HEK293 (cell line): Measurements from ENCODE around the gene GPR39.

Experiments
- CTCF ChIA-PET: fragments of 350-600 bp; formaldehyde crosslinking; extraction: SDS; loops from one replicate; lab custom pipeline; 2021; ENCODE audit warnings: antibody characterized with exemption; lab: Yijun Ruan, JAX
- POLR2A ChIA-PET: fragments of 300-600 bp; formaldehyde crosslinking; extraction: SDS; loops from one replicate; lab custom pipeline; 2020; ENCODE audit warnings: antibody characterized with exemption, inconsistent platforms; lab: Yijun Ruan, JAX
- H3K27ac ChIP-seq: fragments of 200-500 bp; sonication (Bioruptor generic); 2 replicates; pipeline ENCODE4 v1.5.1; 2014; ENCODE audit warnings: low read depth, low read length, control low read depth, inconsistent platforms; ENCODE audit errors: extremely low read depth
- H3K36me3 ChIP-seq, 2 experiments: fragments of 200-500 bp in 1 of 2; sonication (Bioruptor generic) in 1 of 2; 1 replicate in 1 of 2; 2 replicates in 1 of 2; pipeline ENCODE4 v1.5.1; 2014 to 2017; ENCODE audit warnings: inconsistent platforms in 2 of 2, low read length in 2 of 2; ENCODE audit not compliant: control insufficient read depth in 2 of 2, insufficient read depth in 1 of 2
- H3K4me1 ChIP-seq: fragments of 200-500 bp; sonication (Bioruptor generic); 2 replicates; pipeline ENCODE4 v1.5.1; 2014; ENCODE audit warnings: mild to moderate bottlenecking, low read length, inconsistent platforms; ENCODE audit not compliant: control insufficient read depth, insufficient read depth
- H3K4me3 ChIP-seq: 2 replicates; pipeline ENCODE4 v1.5.1; 2011; ENCODE audit warnings: low read depth, mild to moderate bottlenecking, control low read depth, low read length, moderate library complexity
- H3K9me3 ChIP-seq: fragments of 200-500 bp; sonication (Bioruptor generic); 2 replicates; pipeline ENCODE4 v1.5.1; 2014; ENCODE audit warnings: low read depth, low read length, inconsistent platforms; ENCODE audit not compliant: control insufficient read depth, insufficient read depth
- KLF10 ChIP-seq: fragments of 450-650 bp; IDR thresholded peaks from 2 replicates; pipeline ENCODE4 v1.5.1; 2018; ENCODE audit warnings: missing biosample characterization, mild to moderate bottlenecking, missing genetic modification characterization
- ZBTB1 ChIP-seq: fragments of 450-650 bp; formaldehyde crosslinking; IDR thresholded peaks from 2 replicates; pipeline ENCODE4 v1.5.1; 2016; ENCODE audit warnings: missing biosample characterization, missing genetic modification characterization
- ZFP37 ChIP-seq: fragments of 450-650 bp; formaldehyde crosslinking; IDR thresholded peaks from 2 replicates; pipeline ENCODE4 v1.5.1; 2016; ENCODE audit warnings: missing biosample characterization, missing genetic modification characterization
- ZNF146 ChIP-seq: fragments of 450-650 bp; formaldehyde crosslinking; IDR thresholded peaks from 2 replicates; pipeline ENCODE4 v1.5.1; 2016; ENCODE audit warnings: missing biosample characterization, missing genetic modification characterization
- ZNF18 ChIP-seq: fragments of 450-650 bp; formaldehyde crosslinking; IDR thresholded peaks from 2 replicates; pipeline ENCODE4 v1.5.1; 2016; ENCODE audit warnings: missing biosample characterization, missing genetic modification characterization
- ZNF184 ChIP-seq: fragments of 450-650 bp; IDR thresholded peaks from 2 replicates; pipeline ENCODE4 v1.5.1; 2018; ENCODE audit warnings: missing biosample characterization, mild to moderate bottlenecking, missing genetic modification characterization
- ZNF19 ChIP-seq: fragments of 450-650 bp; formaldehyde crosslinking; IDR thresholded peaks from 2 replicates; pipeline ENCODE4; 2016; ENCODE audit warnings: missing biosample characterization, missing genetic modification characterization, low read depth
- ZNF416 ChIP-seq: fragments of 450-650 bp; formaldehyde crosslinking; IDR thresholded peaks from 2 replicates; pipeline ENCODE4 v1.5.1; 2016; ENCODE audit warnings: missing biosample characterization, missing genetic modification characterization
- ZNF433 ChIP-seq: fragments of 450-650 bp; formaldehyde crosslinking; IDR thresholded peaks from 2 replicates; pipeline ENCODE4 v1.5.1; 2016; ENCODE audit warnings: missing biosample characterization, missing genetic modification characterization, low read depth
- ZNF473 ChIP-seq: fragments of 450-650 bp; formaldehyde crosslinking; IDR thresholded peaks from 2 replicates; pipeline ENCODE4 v1.5.1; 2017; ENCODE audit warnings: missing biosample characterization, missing genetic modification characterization
- ZNF48 ChIP-seq: fragments of 450-650 bp; formaldehyde crosslinking; IDR thresholded peaks from 2 replicates; pipeline ENCODE4 v1.5.1; 2016; ENCODE audit warnings: missing biosample characterization, missing genetic modification characterization
- ZNF488 ChIP-seq: fragments of 450-650 bp; formaldehyde crosslinking; IDR thresholded peaks from 2 replicates; pipeline ENCODE4 v1.5.1; 2016; ENCODE audit warnings: missing biosample characterization, missing genetic modification characterization
- ZNF549 ChIP-seq: fragments of 450-650 bp; IDR thresholded peaks from 2 replicates; pipeline ENCODE4 v1.5.1; 2018; ENCODE audit warnings: missing biosample characterization, missing genetic modification characterization, mild to moderate bottlenecking, inconsistent platforms, moderate library complexity
- ZNF580 ChIP-seq: fragments of 450-650 bp; formaldehyde crosslinking; IDR thresholded peaks from 2 replicates; pipeline ENCODE4 v1.5.1; 2016; ENCODE audit warnings: missing biosample characterization, missing genetic modification characterization
- ZNF600 ChIP-seq: fragments of 450-650 bp; formaldehyde crosslinking; IDR thresholded peaks from 2 replicates; pipeline ENCODE4 v1.5.1; 2016; ENCODE audit warnings: missing biosample characterization, missing genetic modification characterization
- ZNF639 ChIP-seq: fragments of 450-650 bp; formaldehyde crosslinking; IDR thresholded peaks from 2 replicates; pipeline ENCODE4 v1.5.1; 2016; ENCODE audit warnings: missing biosample characterization, missing genetic modification characterization
- ZNF692 ChIP-seq: fragments of 450-650 bp; formaldehyde crosslinking; IDR thresholded peaks from 2 replicates; pipeline ENCODE4 v1.5.1; 2016; ENCODE audit warnings: missing biosample characterization, missing genetic modification characterization
- ZNF76 ChIP-seq: fragments of 450-650 bp; formaldehyde crosslinking; IDR thresholded peaks from 2 replicates; pipeline ENCODE4; 2016; ENCODE audit warnings: low read depth, missing biosample characterization, missing genetic modification characterization, borderline replicate concordance
- ZSCAN23 ChIP-seq: fragments of 450-650 bp; formaldehyde crosslinking; IDR thresholded peaks from 2 replicates; pipeline ENCODE4 v1.5.1; 2016; ENCODE audit warnings: missing biosample characterization, missing genetic modification characterization
- ZSCAN30 ChIP-seq: fragments of 450-650 bp; IDR thresholded peaks from 2 replicates; pipeline ENCODE4 v1.5.1; 2018; ENCODE audit warnings: missing biosample characterization, mild to moderate bottlenecking, missing genetic modification characterization, moderate library complexity
- TF ChIP-seq, protein P1 (sequence below): fragments of 450-650 bp; formaldehyde crosslinking; IDR thresholded peaks from 2 replicates; pipeline ENCODE4 v1.5.1; 2016; ENCODE audit warnings: missing biosample characterization, missing genetic modification characterization
- TF ChIP-seq, protein P2 (sequence below): fragments of 450-650 bp; formaldehyde crosslinking; IDR thresholded peaks from 2 replicates; pipeline ENCODE4 v1.5.1; 2016; ENCODE audit warnings: missing biosample characterization, missing genetic modification characterization

GPR39 gene

DNA sequence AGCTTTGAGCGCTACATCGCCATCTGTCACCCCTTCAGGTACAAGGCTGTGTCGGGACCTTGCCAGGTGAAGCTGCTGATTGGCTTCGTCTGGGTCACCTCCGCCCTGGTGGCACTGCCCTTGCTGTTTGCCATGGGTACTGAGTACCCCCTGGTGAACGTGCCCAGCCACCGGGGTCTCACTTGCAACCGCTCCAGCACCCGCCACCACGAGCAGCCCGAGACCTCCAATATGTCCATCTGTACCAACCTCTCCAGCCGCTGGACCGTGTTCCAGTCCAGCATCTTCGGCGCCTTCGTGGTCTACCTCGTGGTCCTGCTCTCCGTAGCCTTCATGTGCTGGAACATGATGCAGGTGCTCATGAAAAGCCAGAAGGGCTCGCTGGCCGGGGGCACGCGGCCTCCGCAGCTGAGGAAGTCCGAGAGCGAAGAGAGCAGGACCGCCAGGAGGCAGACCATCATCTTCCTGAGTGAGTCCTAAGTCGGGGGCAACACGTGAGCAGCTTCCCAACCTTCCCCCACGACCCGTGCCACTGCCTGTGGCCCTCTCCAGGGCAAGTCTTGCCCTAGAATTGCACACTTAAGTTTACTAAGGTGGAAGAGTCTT is 928 bp downstream of the GPR39 start:
- peaks cover 10% of the 10 kb centered on the region; the same call in 1 of the 2 replicates for H3K4me1 ChIP-seq
- H3K27ac ChIP-seq, result no peak overlapping the region
- ChIA-PET CTCF (interaction anchor here (0.6 to 1.1 kb wide), 3 partner anchors 11 to 22 kb away, joined by 3 read pairs; no protein-coding TSS in a partner anchor), POLR2A (no interaction called here)
- no peak for TF ChIP-seq ZNF692 (tag by site-specific recombination)
- TF ChIP-seq ZNF488 (tag by site-specific recombination), result no peak
- TF ChIP-seq ZSCAN23 (tag by site-specific recombination), result no peak
- no peak for TF ChIP-seq ZSCAN30 (tag by site-specific recombination)
- no peak for TF ChIP-seq ZNF433
- TF ChIP-seq, protein P1, sequence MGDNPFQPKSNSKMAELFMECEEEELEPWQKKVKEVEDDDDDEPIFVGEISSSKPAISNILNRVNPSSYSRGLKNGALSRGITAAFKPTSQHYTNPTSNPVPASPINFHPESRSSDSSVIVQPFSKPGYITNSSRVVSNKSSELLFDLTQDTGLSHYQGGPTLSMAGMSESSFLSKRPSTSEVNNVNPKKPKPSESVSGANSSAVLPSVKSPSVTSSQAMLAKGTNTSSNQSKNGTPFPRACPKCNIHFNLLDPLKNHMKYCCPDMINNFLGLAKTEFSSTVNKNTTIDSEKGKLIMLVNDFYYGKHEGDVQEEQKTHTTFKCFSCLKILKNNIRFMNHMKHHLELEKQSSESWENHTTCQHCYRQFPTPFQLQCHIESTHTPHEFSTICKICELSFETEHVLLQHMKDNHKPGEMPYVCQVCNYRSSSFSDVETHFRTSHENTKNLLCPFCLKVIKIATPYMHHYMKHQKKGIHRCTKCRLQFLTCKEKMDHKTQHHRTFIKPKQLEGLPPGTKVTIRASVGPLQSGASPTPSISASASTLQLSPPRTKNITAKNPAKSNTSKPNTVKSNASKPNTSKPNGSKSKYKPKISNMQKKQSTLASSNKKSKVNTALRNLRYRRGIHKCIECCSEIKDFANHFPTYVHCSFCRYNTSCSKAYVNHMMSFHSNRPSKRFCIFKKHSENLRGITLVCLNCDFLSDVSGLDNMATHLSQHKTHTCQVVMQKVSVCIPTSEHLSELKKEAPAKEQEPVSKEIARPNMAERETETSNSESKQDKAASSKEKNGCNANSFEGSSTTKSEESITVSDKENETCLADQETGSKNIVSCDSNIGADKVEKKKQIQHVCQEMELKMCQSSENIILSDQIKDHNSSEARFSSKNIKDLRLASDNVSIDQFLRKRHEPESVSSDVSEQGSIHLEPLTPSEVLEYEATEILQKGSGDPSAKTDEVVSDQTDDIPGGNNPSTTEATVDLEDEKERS (tag by site-specific recombination), result no peak
- TF ChIP-seq ZNF76 (tag by site-specific recombination), result no peak
- no peak for TF ChIP-seq ZBTB1 (tag by site-specific recombination)
- TF ChIP-seq ZNF600 (tag by site-specific recombination), result no peak
- no peak for TF ChIP-seq ZNF146 (tag by site-specific recombination)
- no peak for TF ChIP-seq ZNF473 (tag by site-specific recombination)
- TF ChIP-seq, protein P2, sequence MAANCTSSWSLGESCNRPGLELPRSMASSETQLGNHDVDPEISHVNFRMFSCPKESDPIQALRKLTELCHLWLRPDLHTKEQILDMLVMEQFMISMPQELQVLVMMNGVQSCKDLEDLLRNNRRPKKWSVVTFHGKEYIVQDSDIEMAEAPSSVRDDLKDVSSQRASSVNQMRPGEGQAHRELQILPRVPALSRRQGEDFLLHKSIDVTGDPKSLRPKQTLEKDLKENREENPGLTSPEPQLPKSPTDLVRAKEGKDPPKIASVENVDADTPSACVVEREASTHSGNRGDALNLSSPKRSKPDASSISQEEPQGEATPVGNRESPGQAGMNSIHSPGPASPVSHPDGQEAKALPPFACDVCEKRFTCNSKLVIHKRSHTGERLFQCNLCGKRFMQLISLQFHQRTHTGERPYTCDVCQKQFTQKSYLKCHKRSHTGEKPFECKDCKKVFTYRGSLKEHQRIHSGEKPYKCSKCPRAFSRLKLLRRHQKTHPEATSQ, result no peak
- no peak for TF ChIP-seq ZNF580 (tag by site-specific recombination)
- no peaks in the 10 kb centered on the region for H3K9me3 ChIP-seq
- H3K4me3 ChIP-seq, result no peak overlapping the region
- H3K36me3 ChIP-seq, result no peaks in the 10 kb centered on the region

- TF ChIP-seq ZNF416 (tag by site-specific recombination), result no peak
- TF ChIP-seq ZNF48 (tag by site-specific recombination), result no peak
- TF ChIP-seq ZNF549 (tag by site-specific recombination), result no peak
- no peak for TF ChIP-seq KLF10
- no peak for TF ChIP-seq ZNF19
- TF ChIP-seq ZNF18 (tag by site-specific recombination), result no peak
- TF ChIP-seq ZFP37 (tag by site-specific recombination), result no peak
- no peak for TF ChIP-seq ZNF184 (tag by site-specific recombination)
- TF ChIP-seq ZNF639 (tag by site-specific recombination), result no peak
- ChIA-PET CTCF (interaction anchor here (1.3 kb wide), 1 partner anchor 9 kb away, joined by 3 read pairs; no protein-coding TSS in a partner anchor), POLR2A (no interaction called here)
- peaks cover 10% of the 10 kb centered on the region; the same call in 1 of the 2 replicates for H3K4me1 ChIP-seq
- no peak overlapping the region for H3K27ac ChIP-seq
- H3K36me3 ChIP-seq, result no peaks in the 10 kb centered on the region
- H3K9me3 ChIP-seq, result no peaks in the 10 kb centered on the region
- no peak overlapping the region for H3K4me3 ChIP-seq
Observed at GRCh38 chr2:132419235-132419634, 2.6 kb downstream of the GPR39 start.
